ENCODE results near the gene MAP2K2. TPM values are rescaled to one million over a fixed set of nuclear protein-coding genes. Genes with fewer than 3 reads are reported as not detected.

The MAP2K2 gene
- polyA plus RNA-seq, 2 donors = 120 to 127 TPM

DNA sequence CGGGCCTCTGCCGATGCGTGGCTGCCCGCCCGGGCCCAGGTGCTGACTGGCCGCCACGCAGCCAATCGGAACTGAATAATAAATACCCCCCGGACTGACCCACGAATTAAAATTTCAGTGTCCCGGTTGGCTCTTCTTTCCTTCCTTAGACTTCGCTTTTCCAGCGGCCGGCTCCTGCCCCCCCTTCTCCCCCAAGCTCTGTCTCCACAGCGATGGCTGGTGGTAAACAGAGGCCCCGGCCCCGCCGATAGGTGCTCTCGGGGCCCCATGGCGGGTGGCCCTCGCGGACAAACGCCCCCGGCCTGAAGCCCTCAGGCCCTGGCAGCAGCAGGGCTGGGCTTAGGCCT is 59.8 kb downstream of the MAP2K2 start:
- WGBS, 2 donors = 2 to 4% methylated on average over 24 of the region's 24 CpGs
- peaks cover 0 to 12% of the 10 kb centered on the region in 2 donors for H3K36me3 ChIP-seq (ENCODE audit: control insufficient read depth in 2 of 2, insufficient read depth in 2 of 2, low read length in 1 of 2)
- peak overlapping the region; percentile 94 to 99 for H3K27ac ChIP-seq (ENCODE audit: low read depth in 2 of 2, low read length in 1 of 2)
- H3K9me3 ChIP-seq (ENCODE audit: control insufficient read depth in 2 of 2, insufficient read depth in 1 of 2, low read depth in 1 of 2, low read length in 1 of 2) = no peaks in the 10 kb centered on the region
- H3K27me3 ChIP-seq (ENCODE audit: control insufficient read depth in 1 of 2, insufficient read depth in 2 of 2, low read length in 2 of 2) = no peaks in the 10 kb centered on the region
- peak overlapping the region; percentile 81 to 83 for H3K4me3 ChIP-seq (ENCODE audit: low read depth in 1 of 2, low read length in 2 of 2)
- H3K4me1 ChIP-seq (ENCODE audit: control insufficient read depth in 2 of 2, insufficient read depth in 2 of 2, low read length in 1 of 2) = peaks cover 4 to 32% of the 10 kb centered on the region in 2 donors

DNA sequence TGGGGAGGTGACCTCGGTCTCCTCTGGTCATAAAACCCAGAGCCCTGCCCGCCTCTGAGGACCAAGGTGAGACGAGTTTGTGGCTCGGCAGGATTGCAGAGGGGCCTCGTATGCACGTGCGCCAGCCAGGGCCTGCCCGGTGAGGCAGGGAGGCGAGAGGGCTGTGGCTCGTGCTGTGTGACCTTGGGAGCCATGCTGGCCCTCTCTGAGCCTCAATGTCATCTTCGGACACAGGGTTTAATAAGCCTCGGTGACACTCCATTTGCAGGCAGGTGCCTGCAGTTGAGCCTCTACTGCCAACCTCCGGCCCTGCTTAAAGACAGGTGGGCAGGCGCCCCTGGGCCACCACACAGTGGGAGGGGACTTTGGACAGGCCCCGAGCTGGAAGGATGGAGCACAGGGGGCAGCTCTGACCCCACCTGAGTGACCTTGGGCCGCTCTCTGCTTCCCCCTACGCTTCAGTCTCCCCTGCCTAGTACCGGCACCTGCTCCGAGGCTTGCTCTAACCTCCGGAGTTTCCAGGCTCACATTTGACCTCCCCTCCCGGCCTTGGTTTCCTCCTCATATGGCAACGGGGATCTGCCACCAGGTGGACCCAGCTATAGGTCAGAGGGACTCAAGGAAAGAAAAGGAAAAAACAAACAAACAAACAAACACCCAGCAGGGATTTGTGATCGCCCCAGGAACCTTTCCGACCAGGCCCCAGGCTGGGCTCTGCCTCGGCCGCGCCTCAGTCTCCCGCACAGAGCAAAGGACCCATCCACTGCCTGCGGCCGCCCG is 60.4 kb downstream of the MAP2K2 start:
- Histone ChIP-seq H3K4me3 (ENCODE audit: low read depth in 1 of 2, low read length in 2 of 2) (peak overlapping the region; percentile 81 to 83), H3K27me3 (ENCODE audit: control insufficient read depth in 1 of 2, insufficient read depth in 2 of 2, low read length in 2 of 2) (no peaks in the 10 kb centered on the region), H3K27ac (ENCODE audit: low read depth in 2 of 2, low read length in 1 of 2) (peak overlapping the region; percentile 94 to 99), H3K4me1 (ENCODE audit: control insufficient read depth in 2 of 2, insufficient read depth in 2 of 2, low read length in 1 of 2) (peaks cover 8 to 33% of the 10 kb centered on the region in 2 donors), H3K9me3 (ENCODE audit: control insufficient read depth in 2 of 2, insufficient read depth in 1 of 2, low read depth in 1 of 2, low read length in 1 of 2) (no peaks in the 10 kb centered on the region), H3K36me3 (ENCODE audit: control insufficient read depth in 2 of 2, insufficient read depth in 2 of 2, low read length in 1 of 2) (peaks cover 0 to 12% of the 10 kb centered on the region in 2 donors)
- 23 to 25% methylated on average over 31 of the region's 31 CpGs for WGBS, 2 donors

- Histone ChIP-seq H3K4me3 (ENCODE audit: low read depth in 1 of 2, low read length in 2 of 2) (peak overlapping the region; percentile 81 to 83), H3K36me3 (ENCODE audit: control insufficient read depth in 2 of 2, insufficient read depth in 2 of 2, low read length in 1 of 2) (peaks cover 0 to 12% of the 10 kb centered on the region in 2 donors), H3K4me1 (ENCODE audit: control insufficient read depth in 2 of 2, insufficient read depth in 2 of 2, low read length in 1 of 2) (peaks cover 8 to 36% of the 10 kb centered on the region in 2 donors), H3K27ac (ENCODE audit: low read depth in 2 of 2, low read length in 1 of 2) (peak overlapping the region; percentile 94 to 99), H3K9me3 (ENCODE audit: control insufficient read depth in 2 of 2, insufficient read depth in 1 of 2, low read depth in 1 of 2, low read length in 1 of 2) (no peaks in the 10 kb centered on the region), H3K27me3 (ENCODE audit: control insufficient read depth in 1 of 2, insufficient read depth in 2 of 2, low read length in 2 of 2) (no peaks in the 10 kb centered on the region)
- WGBS, 2 donors = 48 to 52% methylated on average over 30 of the region's 30 CpGs
Measured at GRCh38 chr19:4062419-4063368, 61.2 kb downstream of the MAP2K2 start.

- Histone ChIP-seq H3K27ac (ENCODE audit: low read depth in 2 of 2, low read length in 1 of 2) (peak overlapping the region; percentile 94 to 99), H3K36me3 (ENCODE audit: control insufficient read depth in 2 of 2, insufficient read depth in 2 of 2, low read length in 1 of 2) (peaks cover 0 to 15% of the 10 kb centered on the region in 2 donors), H3K27me3 (ENCODE audit: control insufficient read depth in 1 of 2, insufficient read depth in 2 of 2, low read length in 2 of 2) (no peaks in the 10 kb centered on the region), H3K4me1 (ENCODE audit: control insufficient read depth in 2 of 2, insufficient read depth in 2 of 2, low read length in 1 of 2) (peaks cover 8 to 38% of the 10 kb centered on the region in 2 donors), H3K9me3 (ENCODE audit: control insufficient read depth in 2 of 2, insufficient read depth in 1 of 2, low read depth in 1 of 2, low read length in 1 of 2) (no peaks in the 10 kb centered on the region), H3K4me3 (ENCODE audit: low read depth in 1 of 2, low read length in 2 of 2) (peak overlapping the region; percentile 81 to 83)
- WGBS, 2 donors = 40 to 43% methylated on average over 29 of the region's 29 CpGs
Measured at GRCh38 chr19:4061683-4062418, 62.1 kb downstream of the MAP2K2 start.

DNA sequence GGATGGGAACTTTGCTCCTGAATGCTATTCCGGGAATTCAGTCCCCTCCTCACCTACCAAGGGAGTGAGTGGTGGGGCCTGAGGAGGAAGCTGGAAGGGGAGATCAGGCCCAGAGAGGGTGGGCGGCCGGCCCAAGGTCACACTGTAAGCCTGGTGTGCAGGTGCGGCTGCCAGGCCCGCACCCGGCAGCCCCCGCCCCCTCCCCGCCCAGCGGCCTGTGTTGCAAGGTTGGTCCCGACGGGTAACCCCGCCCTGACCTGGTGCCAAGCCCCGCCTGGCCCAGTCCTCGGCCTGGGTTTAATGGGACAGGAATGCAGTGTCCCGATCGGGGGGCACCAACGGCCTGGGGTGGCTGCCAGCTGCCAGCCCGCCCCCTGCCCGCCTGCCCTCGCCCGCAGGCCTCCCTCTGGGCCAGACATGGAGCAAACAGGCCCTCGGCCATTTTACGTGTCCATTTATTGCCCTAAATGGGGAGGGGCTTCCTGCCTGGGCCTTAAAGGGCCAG is 62.7 kb downstream of the MAP2K2 start:
- Histone ChIP-seq H3K36me3 (ENCODE audit: control insufficient read depth in 2 of 2, insufficient read depth in 2 of 2, low read length in 1 of 2) (peaks cover 0 to 15% of the 10 kb centered on the region in 2 donors), H3K27ac (ENCODE audit: low read depth in 2 of 2, low read length in 1 of 2) (peak overlapping the region; percentile 94 to 99), H3K4me3 (ENCODE audit: low read depth in 1 of 2, low read length in 2 of 2) (peak overlapping the region; percentile 81 to 83), H3K27me3 (ENCODE audit: control insufficient read depth in 1 of 2, insufficient read depth in 2 of 2, low read length in 2 of 2) (no peaks in the 10 kb centered on the region), H3K4me1 (ENCODE audit: control insufficient read depth in 2 of 2, insufficient read depth in 2 of 2, low read length in 1 of 2) (peaks cover 8 to 38% of the 10 kb centered on the region in 2 donors), H3K9me3 (ENCODE audit: control insufficient read depth in 2 of 2, insufficient read depth in 1 of 2, low read depth in 1 of 2, low read length in 1 of 2) (no peaks in the 10 kb centered on the region)
- 12 to 14% methylated on average over 23 of the region's 23 CpGs for WGBS, 2 donors

DNA sequence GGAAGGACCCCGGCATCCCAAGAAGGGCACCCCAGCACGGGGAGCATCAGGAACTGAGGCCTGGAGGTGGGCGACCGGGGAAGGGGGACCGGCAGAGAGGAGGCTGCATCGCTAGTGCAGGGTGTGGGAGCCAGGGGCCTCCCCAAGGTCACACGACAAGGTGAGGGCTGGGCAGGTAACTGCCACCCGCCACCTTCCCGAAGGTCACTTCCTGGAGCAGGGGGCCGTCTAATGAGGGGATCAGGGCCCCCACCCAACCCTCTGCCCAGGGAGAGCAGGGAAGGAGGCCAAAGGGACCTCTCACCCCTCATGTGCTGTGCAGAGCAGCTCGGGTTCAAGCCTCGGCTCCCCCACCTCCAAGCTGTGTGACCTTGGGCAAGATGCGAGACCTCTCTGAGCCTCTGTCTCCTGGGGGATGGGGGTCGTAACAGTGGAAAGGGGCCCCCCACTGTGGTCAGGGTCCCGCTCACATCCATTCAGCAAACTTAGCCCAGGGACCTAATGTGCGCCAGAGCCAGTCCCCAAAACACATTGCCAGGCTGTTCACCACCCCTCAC is 63.2 kb downstream of the MAP2K2 start:
- Histone ChIP-seq H3K9me3 (ENCODE audit: control insufficient read depth in 2 of 2, insufficient read depth in 1 of 2, low read depth in 1 of 2, low read length in 1 of 2) (no peaks in the 10 kb centered on the region), H3K27ac (ENCODE audit: low read depth in 2 of 2, low read length in 1 of 2) (peak overlapping the region; percentile 94 to 99), H3K4me3 (ENCODE audit: low read depth in 1 of 2, low read length in 2 of 2) (peak overlapping the region; percentile 81 to 83), H3K27me3 (ENCODE audit: control insufficient read depth in 1 of 2, insufficient read depth in 2 of 2, low read length in 2 of 2) (no peaks in the 10 kb centered on the region), H3K36me3 (ENCODE audit: control insufficient read depth in 2 of 2, insufficient read depth in 2 of 2, low read length in 1 of 2) (peaks cover 0 to 21% of the 10 kb centered on the region in 2 donors), H3K4me1 (ENCODE audit: control insufficient read depth in 2 of 2, insufficient read depth in 2 of 2, low read length in 1 of 2) (peaks cover 8 to 38% of the 10 kb centered on the region in 2 donors)
- WGBS, 2 donors = 37 to 45% methylated on average over 16 of the region's 16 CpGs

- no peaks in the 10 kb centered on the region for H3K9me3 ChIP-seq (ENCODE audit: control insufficient read depth in 2 of 2, insufficient read depth in 1 of 2, low read depth in 1 of 2, low read length in 1 of 2)
- H3K4me3 ChIP-seq (ENCODE audit: low read depth in 1 of 2, low read length in 2 of 2) = peak overlapping the region; percentile 81 to 83
- H3K4me1 ChIP-seq (ENCODE audit: control insufficient read depth in 2 of 2, insufficient read depth in 2 of 2, low read length in 1 of 2) = peaks cover 8 to 40% of the 10 kb centered on the region in 2 donors
- 23 to 26% methylated on average over 34 to 42 of the region's 42 CpGs for WGBS, 2 donors
- H3K27ac ChIP-seq (ENCODE audit: low read depth in 2 of 2, low read length in 1 of 2) = peak overlapping the region; percentile 94 to 99
- H3K27me3 ChIP-seq (ENCODE audit: control insufficient read depth in 1 of 2, insufficient read depth in 2 of 2, low read length in 2 of 2) = no peaks in the 10 kb centered on the region
- peaks cover 0 to 23% of the 10 kb centered on the region in 2 donors for H3K36me3 ChIP-seq (ENCODE audit: control insufficient read depth in 2 of 2, insufficient read depth in 2 of 2, low read length in 1 of 2)
Measured at GRCh38 chr19:4059891-4060620, 63.9 kb downstream of the MAP2K2 start.

DNA sequence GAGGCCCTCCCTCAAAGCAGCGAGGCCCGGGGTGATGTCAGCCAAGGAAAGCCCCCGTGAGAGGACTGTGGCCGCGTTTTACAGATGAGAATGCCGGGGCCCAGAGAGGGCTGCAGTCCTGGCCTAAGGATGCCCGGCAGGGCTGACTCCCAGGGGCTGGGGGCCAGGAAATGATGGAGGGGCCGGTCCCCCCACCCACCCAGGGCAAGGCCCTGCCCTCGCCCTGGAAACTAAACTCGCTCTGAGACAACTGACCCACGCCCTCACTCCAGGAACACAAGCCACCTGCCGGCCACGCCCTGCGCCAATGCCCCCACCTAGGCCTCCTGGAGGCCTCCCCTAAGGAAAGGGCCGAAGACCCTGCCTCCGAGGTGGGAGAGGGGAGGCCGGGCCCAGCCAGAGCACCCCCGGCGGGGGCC is 64.5 kb downstream of the MAP2K2 start:
- peak overlapping the region; percentile 81 to 83 for H3K4me3 ChIP-seq (ENCODE audit: low read depth in 1 of 2, low read length in 2 of 2)
- H3K36me3 ChIP-seq (ENCODE audit: control insufficient read depth in 2 of 2, insufficient read depth in 2 of 2, low read length in 1 of 2) = peaks cover 0 to 26% of the 10 kb centered on the region in 2 donors
- WGBS, 2 donors = 18 to 30% methylated on average over 19 of the region's 19 CpGs

More for the DNA sequence above, 64.5 kb downstream of the MAP2K2 start:
- Histone ChIP-seq H3K27ac (ENCODE audit: low read depth in 2 of 2, low read length in 1 of 2) (peak overlapping the region; percentile 94 to 99), H3K4me1 (ENCODE audit: control insufficient read depth in 2 of 2, insufficient read depth in 2 of 2, low read length in 1 of 2) (peaks cover 8 to 45% of the 10 kb centered on the region in 2 donors), H3K27me3 (ENCODE audit: control insufficient read depth in 1 of 2, insufficient read depth in 2 of 2, low read length in 2 of 2) (no peaks in the 10 kb centered on the region), H3K9me3 (ENCODE audit: control insufficient read depth in 2 of 2, insufficient read depth in 1 of 2, low read depth in 1 of 2, low read length in 1 of 2) (no peaks in the 10 kb centered on the region)

Measured in esophagus (tissue), 2 donors.